Activated naive CD8-positive, alpha-beta T cell treated with anti-CD3 and anti-CD28 coated beads, Interleukin-2, amount 10 ng/mL, durations not matched to agents 7 days and 5 days (primary cell): ENCODE results near the gene GSTM2. TPM values are rescaled to one million over a fixed set of nuclear protein-coding genes. Genes with fewer than 3 reads are reported as not detected.
"Not testable (repeated sequence)": the region's sequence is repeated elsewhere in the genome, so short reads cannot be mapped to it uniquely, and the experiment has no call there.

Source experiments
- ATAC-seq: fragments of 150-1000 bp; cut with Tn5 transposase; one replicate; pipeline ENCODE4 v1.10.0; 2021; ENCODE audit warnings: low read depth, moderate library complexity
- POLR2A ChIA-PET: fragments of 350-600 bp; sonication (Branson Sonifier 250); formaldehyde crosslinking; loops from one replicate; lab custom pipeline; 2021; ENCODE audit warnings: antibody characterized with exemption; lab: Charles Lee
- DNase-seq: peaks from one replicate; pipeline ENCODE4 v3.0.0; 2021
- H3K27ac Mint-ChIP-seq: one replicate; pipeline ENCODE4 v1.8.0; 2022; ENCODE audit warnings: mild to moderate bottlenecking, mixed read lengths
- H3K27me3 Mint-ChIP-seq: one replicate; pipeline ENCODE4 v1.8.0; 2022; ENCODE audit warnings: mild to moderate bottlenecking, moderate library complexity, mixed read lengths
- H3K36me3 Mint-ChIP-seq: one replicate; pipeline ENCODE4 v1.8.0; 2021; ENCODE audit warnings: mild to moderate bottlenecking, mixed read lengths
- H3K4me1 Mint-ChIP-seq: one replicate; pipeline ENCODE4 v1.8.0; 2021; ENCODE audit warnings: mixed read lengths
- H3K4me3 Mint-ChIP-seq: one replicate; pipeline ENCODE4 v1.8.0; 2022; ENCODE audit warnings: mild to moderate bottlenecking, moderate library complexity, mixed read lengths
- H3K9me3 Mint-ChIP-seq: one replicate; pipeline ENCODE4 v1.8.0; 2021; ENCODE audit warnings: mixed read lengths
- total RNA-seq, 2 experiments: library from RNA; stranded (reverse); gene quantifications; one replicate each; pipeline ENCODE4 v1.2.3, GENCODE V29; 2021

Gene GSTM2
- total RNA-seq, 2 experiments from 2014 or later = 16.8 to 17.3 TPM

GRCh38 chr1:109659997-109660690 is 7.7 kb upstream of the GSTM2 start:
- Mint-ChIP-seq H3K9me3 (no peaks in the 10 kb centered on the region), H3K4me1 (peaks cover 12% of the 10 kb centered on the region), H3K4me3 (no peak overlapping the region), H3K36me3 (no peaks in the 10 kb centered on the region), H3K27ac (peak overlapping the region; percentile 5), H3K27me3 (no peaks in the 10 kb centered on the region)
- ATAC-seq = no peak
- POLR2A ChIA-PET = interaction anchor here (0.6 kb wide), 1 partner anchor 11 kb away, joined by 3 read pairs; no protein-coding TSS in a partner anchor
- DNase-seq = no peak

- not testable (repeated sequence) for H3K27me3 Mint-ChIP-seq, H3K4me1 Mint-ChIP-seq, ATAC-seq, H3K4me3 Mint-ChIP-seq, H3K9me3 Mint-ChIP-seq, DNase-seq, H3K36me3 Mint-ChIP-seq
- H3K27ac Mint-ChIP-seq = peak overlapping the region; percentile 5
- POLR2A ChIA-PET = interaction anchor here (0.6 kb wide), 1 partner anchor 10 kb away, joined by 3 read pairs; no protein-coding TSS in a partner anchor
These were observed 7.2 kb upstream of the GSTM2 start for GRCh38 chr1:109660691-109661026.

DNA sequence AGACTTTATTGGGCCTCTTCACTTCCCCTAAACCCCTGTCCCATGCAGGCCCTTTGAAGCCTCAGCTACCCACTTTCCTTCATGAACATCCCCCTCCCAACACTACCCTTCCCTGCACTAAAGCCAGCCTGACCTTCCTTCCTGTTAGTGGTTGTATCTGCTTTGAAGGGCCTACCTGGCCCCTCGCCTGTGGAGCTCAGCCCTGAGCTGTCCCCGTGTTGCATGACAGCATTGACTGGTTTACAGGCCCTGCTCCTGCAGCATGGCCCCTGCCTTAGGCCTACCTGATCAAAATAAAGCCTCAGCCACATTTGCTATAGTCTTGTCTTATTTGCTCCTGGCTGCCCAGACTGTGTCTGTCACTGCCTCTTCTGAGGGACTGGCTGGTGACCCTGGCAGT is 6.5 kb upstream of the GSTM2 start:
- peaks cover 5% of the 10 kb centered on the region for H3K4me1 Mint-ChIP-seq
- no peaks in the 10 kb centered on the region for H3K9me3 Mint-ChIP-seq
- DNase-seq (no peak), ATAC-seq (no peak)
- peak overlapping the region; percentile 53 for H3K27ac Mint-ChIP-seq
- no peaks in the 10 kb centered on the region for H3K27me3 Mint-ChIP-seq
- no peaks in the 10 kb centered on the region for H3K36me3 Mint-ChIP-seq
- POLR2A ChIA-PET = no interaction called here
- H3K4me3 Mint-ChIP-seq = no peak overlapping the region

GRCh38 chr1:109664671-109665070 is 3.2 kb upstream of the GSTM2 start:
- DNase-seq (no peak), ATAC-seq (no peak)
- no peaks in the 10 kb centered on the region for H3K9me3 Mint-ChIP-seq
- H3K4me3 Mint-ChIP-seq = no peak overlapping the region
- peaks cover 18% of the 10 kb centered on the region for H3K4me1 Mint-ChIP-seq
- peaks cover under 1% of the 10 kb centered on the region for H3K36me3 Mint-ChIP-seq
- no peaks in the 10 kb centered on the region for H3K27me3 Mint-ChIP-seq
- no peak overlapping the region for H3K27ac Mint-ChIP-seq
- POLR2A ChIA-PET = no interaction called here

DNA sequence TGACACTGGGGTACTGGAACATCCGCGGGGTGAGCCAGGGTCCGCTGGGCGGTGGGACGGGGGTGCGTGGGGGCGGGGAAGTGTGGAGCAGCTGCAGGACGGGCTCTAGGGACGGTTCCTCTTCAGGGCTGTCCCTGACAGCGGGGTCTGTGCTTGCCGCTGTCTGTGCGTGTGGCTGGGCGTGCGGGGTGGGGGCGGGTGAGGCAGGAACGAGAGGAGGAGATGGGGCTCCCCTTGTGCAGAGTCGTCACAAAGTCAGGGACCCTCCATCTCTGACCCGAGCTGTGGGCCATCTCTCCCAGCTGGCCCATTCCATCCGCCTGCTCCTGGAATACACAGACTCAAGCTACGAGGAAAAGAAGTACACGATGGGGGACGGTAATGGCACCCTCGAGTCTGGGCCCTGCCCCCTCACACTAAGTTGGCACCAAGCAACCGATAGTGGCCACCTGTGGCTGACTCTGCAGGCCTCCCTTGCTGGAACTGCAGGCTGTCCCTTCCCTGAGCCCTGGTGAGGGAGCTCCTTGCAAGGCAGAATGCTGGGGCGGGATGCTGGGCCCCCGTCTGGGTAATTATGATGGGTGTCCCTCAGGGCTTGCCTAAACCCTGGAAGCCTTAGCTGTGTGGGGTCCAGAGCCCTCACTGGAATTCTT is 392 bp downstream of the GSTM2 start:
- Mint-ChIP-seq H3K27me3 (no peaks in the 10 kb centered on the region), H3K27ac (no peak overlapping the region), H3K36me3 (peaks cover 2% of the 10 kb centered on the region), H3K4me1 (peaks cover 19% of the 10 kb centered on the region), H3K4me3 (peak overlapping the region; percentile 82), H3K9me3 (no peaks in the 10 kb centered on the region)
- no peak for ATAC-seq
- no peak for DNase-seq
- POLR2A ChIA-PET = no interaction called here

- ATAC-seq (no peak), DNase-seq (no peak)
These were observed 1.5 kb downstream of the GSTM2 start for GRCh38 chr1:109669246-109669948.

GRCh38 chr1:109669949-109670302 is 2.1 kb downstream of the GSTM2 start:
- POLR2A ChIA-PET = interaction anchor here (1.0 kb wide), 1 partner anchor 122 kb away, joined by 3 read pairs; the partner anchor contains the start of gene GNAI3
- H3K36me3 Mint-ChIP-seq, H3K9me3 Mint-ChIP-seq, H3K27me3 Mint-ChIP-seq, ATAC-seq, DNase-seq: not testable (repeated sequence)
- Mint-ChIP-seq H3K4me1 (peaks cover 19% of the 10 kb centered on the region), H3K4me3 (peak overlapping the region; percentile 71), H3K27ac (peak overlapping the region; percentile 73)

More at GRCh38 chr1:109669246-109669948, 1.5 kb downstream of the GSTM2 start:
- Mint-ChIP-seq H3K4me3 (peak overlapping the region; percentile 71), H3K9me3 (no peaks in the 10 kb centered on the region), H3K36me3 (peaks cover 2% of the 10 kb centered on the region), H3K27me3 (no peaks in the 10 kb centered on the region), H3K27ac (peak overlapping the region; percentile 73), H3K4me1 (peaks cover 19% of the 10 kb centered on the region)
- POLR2A ChIA-PET = interaction anchor here (1.0 kb wide), 1 partner anchor 121 kb away, joined by 3 read pairs; the partner anchor contains the start of gene GNAI3

DNA sequence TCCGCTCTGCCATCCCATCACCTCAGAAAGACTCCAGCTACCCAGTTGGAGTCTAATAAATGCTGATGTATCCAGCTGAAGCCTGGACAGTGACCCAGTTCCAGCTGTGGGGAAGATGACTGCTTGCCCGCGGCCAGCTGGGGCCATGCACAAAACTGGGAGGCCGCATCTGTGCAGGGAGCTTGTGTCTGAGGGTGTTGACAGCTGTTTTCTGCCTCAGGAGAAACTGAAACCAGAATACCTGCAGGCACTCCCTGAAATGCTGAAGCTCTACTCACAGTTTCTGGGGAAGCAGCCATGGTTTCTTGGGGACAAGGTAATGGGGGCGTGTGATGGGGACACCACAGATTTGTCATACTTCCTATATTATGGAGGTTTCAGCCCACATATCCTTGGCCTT is 3.2 kb downstream of the GSTM2 start:
- Mint-ChIP-seq H3K27ac (no peak overlapping the region), H3K4me3 (no peak overlapping the region), H3K9me3 (no peaks in the 10 kb centered on the region), H3K27me3 (no peaks in the 10 kb centered on the region), H3K36me3 (peaks cover 2% of the 10 kb centered on the region), H3K4me1 (peaks cover 19% of the 10 kb centered on the region)
- ATAC-seq (no peak), DNase-seq (no peak)
- POLR2A ChIA-PET = interaction anchor here (0.9 kb wide), 1 partner anchor 10 kb away, joined by 3 read pairs; no protein-coding TSS in a partner anchor

GRCh38 chr1:109673861-109674260 is 6.0 kb downstream of the GSTM2 start:
- not testable (repeated sequence) for H3K36me3 Mint-ChIP-seq, DNase-seq
- peaks cover 12% of the 10 kb centered on the region for H3K4me1 Mint-ChIP-seq

GRCh38 chr1:109676683-109677381 is 9.0 kb downstream of the GSTM2 start:
- H3K27ac Mint-ChIP-seq, DNase-seq, ATAC-seq: not testable (repeated sequence)

More at GRCh38 chr1:109673861-109674260, 6.0 kb downstream of the GSTM2 start:
- H3K27me3 Mint-ChIP-seq, POLR2A ChIA-PET, H3K4me3 Mint-ChIP-seq, H3K27ac Mint-ChIP-seq, ATAC-seq, H3K9me3 Mint-ChIP-seq: not testable (repeated sequence)

GRCh38 chr1:109677459-109677858 is 9.6 kb downstream of the GSTM2 start:
- Mint-ChIP-seq H3K9me3 (no peaks in the 10 kb centered on the region), H3K4me3 (no peak overlapping the region), H3K27ac (no peak overlapping the region), H3K27me3 (no peaks in the 10 kb centered on the region), H3K4me1 (no peaks in the 10 kb centered on the region), H3K36me3 (no peaks in the 10 kb centered on the region)
- POLR2A ChIA-PET = no interaction called here
- no peak for ATAC-seq
- DNase-seq = no peak

More at GRCh38 chr1:109676683-109677381, 9.0 kb downstream of the GSTM2 start:
- H3K36me3 Mint-ChIP-seq, H3K9me3 Mint-ChIP-seq, H3K27me3 Mint-ChIP-seq, POLR2A ChIA-PET, H3K4me3 Mint-ChIP-seq, H3K4me1 Mint-ChIP-seq: not testable (repeated sequence)

DNA sequence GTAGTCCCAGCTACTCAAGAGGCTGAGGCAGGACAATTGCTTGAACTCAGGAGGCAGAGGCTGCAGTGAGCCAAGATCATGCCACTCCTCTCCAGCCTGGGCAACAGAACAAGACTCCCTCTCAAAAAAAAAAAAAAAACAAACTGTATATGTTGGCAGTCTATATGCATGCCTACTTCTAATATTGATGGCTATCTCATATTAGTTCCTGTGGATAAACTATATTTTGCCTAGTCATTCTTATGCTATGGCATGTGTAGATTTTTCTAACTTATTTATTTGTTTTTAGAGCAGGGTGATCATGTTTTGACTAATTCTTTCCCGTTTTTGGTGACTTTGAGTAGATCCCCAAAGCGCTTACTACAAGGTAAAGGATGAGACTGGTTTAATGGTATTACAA is 10.8 kb downstream of the GSTM2 start:
- H3K27ac Mint-ChIP-seq, H3K9me3 Mint-ChIP-seq, H3K36me3 Mint-ChIP-seq, DNase-seq, H3K4me3 Mint-ChIP-seq, POLR2A ChIA-PET, H3K27me3 Mint-ChIP-seq, H3K4me1 Mint-ChIP-seq, ATAC-seq: not testable (repeated sequence)

DNA sequence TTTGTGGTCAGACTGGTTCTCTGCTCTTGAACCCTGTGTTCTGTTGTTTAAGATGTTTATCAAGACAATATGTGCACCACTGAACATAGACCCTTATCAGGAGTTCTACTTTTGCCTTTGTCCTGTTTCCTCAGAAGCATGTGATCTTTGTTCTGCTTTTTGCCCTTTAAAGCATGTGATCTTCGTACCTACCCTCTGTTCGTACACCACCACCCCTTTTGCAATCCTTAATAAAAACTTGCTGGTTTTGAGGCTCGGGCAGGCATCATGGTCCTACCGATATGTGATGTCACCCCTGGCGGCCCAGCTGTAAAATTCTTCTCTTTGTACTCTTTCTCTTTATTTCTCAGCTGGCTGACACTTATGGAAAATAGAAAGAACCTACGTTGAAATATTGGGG is 16.9 kb downstream of the GSTM2 start:
- POLR2A ChIA-PET, H3K27ac Mint-ChIP-seq, H3K36me3 Mint-ChIP-seq, H3K4me3 Mint-ChIP-seq, ATAC-seq, H3K4me1 Mint-ChIP-seq, DNase-seq, H3K27me3 Mint-ChIP-seq, H3K9me3 Mint-ChIP-seq: not testable (repeated sequence)
